Natural killer cell treated with Interleukin-12 subunit alpha and Interleukin-12 subunit beta and Interleukin-15 and Interleukin-18, amount 100 ng/mL, for 72 hours (primary cell): ENCODE results near the gene GSTM3. TPM values are rescaled to one million over a fixed set of nuclear protein-coding genes. Genes with fewer than 3 reads are reported as not detected.
"Not testable (repeated sequence)": the region's sequence is repeated elsewhere in the genome, so short reads cannot be mapped to it uniquely, and the experiment has no call there.

ENCODE experiments used
- ATAC-seq, 2 donors: fragments of 150-1000 bp; cut with Tn5 transposase in 1 of 2; sonication (Bioruptor Pico), chemical (Tn5 transposase) in 1 of 2; 2 replicates each; pipeline ENCODE4 v1.10.0; 2021
- DNase-seq: peaks from one replicate; pipeline ENCODE4 v3.0.0; 2022; ENCODE audit warnings: low spot score
- H3K27ac Mint-ChIP-seq, 2 donors: 1 replicate in 1 of 2; 2 replicates in 1 of 2; pipeline ENCODE4 v1.8.0; 2022; ENCODE audit warnings: mixed read lengths in 2 of 2, mild to moderate bottlenecking in 1 of 2, moderate library complexity in 1 of 2
- H3K27me3 Mint-ChIP-seq, 2 donors: 1 replicate in 1 of 2; 2 replicates in 1 of 2; pipeline ENCODE4 v1.8.0; 2022; ENCODE audit warnings: mixed read lengths in 2 of 2
- H3K36me3 Mint-ChIP-seq: one replicate; pipeline ENCODE4 v1.8.0; 2022; ENCODE audit warnings: mixed read lengths
- H3K4me1 Mint-ChIP-seq, 2 donors: 1 replicate in 1 of 2; 2 replicates in 1 of 2; pipeline ENCODE4 v1.8.0; 2022; ENCODE audit warnings: low read depth in 2 of 2, mixed read lengths in 2 of 2, mild to moderate bottlenecking in 1 of 2
- H3K4me3 Mint-ChIP-seq: one replicate; pipeline ENCODE4 v1.8.0; 2022; ENCODE audit warnings: mixed read lengths
- H3K9me3 Mint-ChIP-seq: 2 replicates; pipeline ENCODE4 v1.8.0; 2022; ENCODE audit warnings: mixed read lengths
- total RNA-seq, 2 donors: library from RNA; stranded (reverse); gene quantifications; one replicate each; pipeline ENCODE4 v1.2.3, GENCODE V29; 2022

The GSTM3 gene
- total RNA-seq, 2 donors from 2014 or later, result 2.3 to 4.0 TPM

GRCh38 chr1:109762039-109762585, 21.3 kb upstream of the GSTM3 start:
- H3K36me3 Mint-ChIP-seq, result no peaks in the 10 kb centered on the region
- H3K27ac Mint-ChIP-seq, result no peak overlapping the region
- DNase-seq, result peak; percentile 44
- H3K4me3 Mint-ChIP-seq, result no peak overlapping the region
- H3K27me3 Mint-ChIP-seq, result no peaks in the 10 kb centered on the region
- no peaks in the 10 kb centered on the region for H3K9me3 Mint-ChIP-seq
- ATAC-seq, result no peak
- H3K4me1 Mint-ChIP-seq, result no peaks in the 10 kb centered on the region

GRCh38 chr1:109761227-109762038, 20.6 kb upstream of the GSTM3 start:
- no peaks in the 10 kb centered on the region for H3K9me3 Mint-ChIP-seq
- H3K27me3 Mint-ChIP-seq, result no peaks in the 10 kb centered on the region
- H3K27ac Mint-ChIP-seq, result no peak overlapping the region
- ATAC-seq (no peak), DNase-seq (peak; percentile 51)
- no peaks in the 10 kb centered on the region for H3K36me3 Mint-ChIP-seq
- no peaks in the 10 kb centered on the region for H3K4me1 Mint-ChIP-seq
- no peak overlapping the region for H3K4me3 Mint-ChIP-seq

- no peaks in the 10 kb centered on the region for H3K36me3 Mint-ChIP-seq
- no peaks in the 10 kb centered on the region for H3K4me1 Mint-ChIP-seq
- no peaks in the 10 kb centered on the region for H3K9me3 Mint-ChIP-seq
- peak; percentile 41 for DNase-seq
- peak overlapping the region in 1 of 2 donors; percentile 59 for H3K27ac Mint-ChIP-seq
- H3K4me3 Mint-ChIP-seq, result no peak overlapping the region
- ATAC-seq, result no peak
- no peaks in the 10 kb centered on the region for H3K27me3 Mint-ChIP-seq
Measured at GRCh38 chr1:109760581-109761226, 19.9 kb upstream of the GSTM3 start.

- Mint-ChIP-seq H3K27me3 (no peaks in the 10 kb centered on the region), H3K4me3 (no peak overlapping the region), H3K27ac (no peak overlapping the region), H3K9me3 (no peaks in the 10 kb centered on the region), H3K4me1 (no peaks in the 10 kb centered on the region), H3K36me3 (no peaks in the 10 kb centered on the region)
- ATAC-seq (no peak), DNase-seq (peak; percentile 58)
Measured at GRCh38 chr1:109759513-109760334, 18.9 kb upstream of the GSTM3 start.

- no peaks in the 10 kb centered on the region for H3K4me1 Mint-ChIP-seq
- DNase-seq, result peak; percentile 16
- H3K27me3 Mint-ChIP-seq, result no peaks in the 10 kb centered on the region
- no peak for ATAC-seq
- H3K9me3 Mint-ChIP-seq, result no peaks in the 10 kb centered on the region
- H3K36me3 Mint-ChIP-seq, result no peaks in the 10 kb centered on the region
- no peak overlapping the region for H3K27ac Mint-ChIP-seq
- H3K4me3 Mint-ChIP-seq, result no peak overlapping the region
Measured at GRCh38 chr1:109757936-109758786, 17.3 kb upstream of the GSTM3 start.

- Mint-ChIP-seq H3K4me1 (no peaks in the 10 kb centered on the region), H3K4me3 (no peak overlapping the region), H3K27me3 (no peaks in the 10 kb centered on the region), H3K27ac (no peak overlapping the region), H3K36me3 (no peaks in the 10 kb centered on the region), H3K9me3 (no peaks in the 10 kb centered on the region)
- no peak for ATAC-seq
- DNase-seq, result peak; percentile 42
Measured at GRCh38 chr1:109756848-109757521, 16.1 kb upstream of the GSTM3 start.

GRCh38 chr1:109756325-109756724, 15.5 kb upstream of the GSTM3 start:
- ATAC-seq, H3K27ac Mint-ChIP-seq, H3K36me3 Mint-ChIP-seq, H3K4me1 Mint-ChIP-seq, H3K9me3 Mint-ChIP-seq, H3K4me3 Mint-ChIP-seq, H3K27me3 Mint-ChIP-seq: not testable (repeated sequence)
- peak; percentile 8 for DNase-seq

GRCh38 chr1:109754738-109755137, 13.9 kb upstream of the GSTM3 start:
- Mint-ChIP-seq H3K9me3 (no peaks in the 10 kb centered on the region), H3K36me3 (no peaks in the 10 kb centered on the region), H3K4me3 (no peak overlapping the region), H3K4me1 (no peaks in the 10 kb centered on the region), H3K27ac (no peak overlapping the region), H3K27me3 (peaks cover 0 to 6% of the 10 kb centered on the region in 2 donors)
- DNase-seq (peak; percentile 15), ATAC-seq (no peak)

GRCh38 chr1:109751531-109752260, 10.9 kb upstream of the GSTM3 start:
- no peaks in the 10 kb centered on the region for H3K9me3 Mint-ChIP-seq
- H3K4me1 Mint-ChIP-seq, result no peaks in the 10 kb centered on the region
- H3K36me3 Mint-ChIP-seq, result no peaks in the 10 kb centered on the region
- DNase-seq, result peak; percentile 54
- no peak overlapping the region for H3K27ac Mint-ChIP-seq
- ATAC-seq, result peak; percentile 32 to 59
- H3K4me3 Mint-ChIP-seq, result no peak overlapping the region
- H3K27me3 Mint-ChIP-seq, result peaks cover 9 to 12% of the 10 kb centered on the region in 2 donors

- H3K9me3 Mint-ChIP-seq, result no peaks in the 10 kb centered on the region
- ATAC-seq (no peak), DNase-seq (no peak)
- no peak overlapping the region for H3K4me3 Mint-ChIP-seq
- no peaks in the 10 kb centered on the region for H3K4me1 Mint-ChIP-seq
- H3K27ac Mint-ChIP-seq, result no peak overlapping the region
- H3K27me3 Mint-ChIP-seq, result peaks cover 9 to 15% of the 10 kb centered on the region in 2 donors
- H3K36me3 Mint-ChIP-seq, result no peaks in the 10 kb centered on the region
Measured at GRCh38 chr1:109750920-109751319, 10.1 kb upstream of the GSTM3 start.

- no peaks in the 10 kb centered on the region for H3K36me3 Mint-ChIP-seq
- H3K4me3 Mint-ChIP-seq, result no peak overlapping the region
- ATAC-seq (no peak), DNase-seq (no peak)
- peaks cover 14 to 15% of the 10 kb centered on the region in 2 donors for H3K27me3 Mint-ChIP-seq
- no peaks in the 10 kb centered on the region for H3K4me1 Mint-ChIP-seq
- H3K27ac Mint-ChIP-seq, result no peak overlapping the region
- no peaks in the 10 kb centered on the region for H3K9me3 Mint-ChIP-seq
Measured at GRCh38 chr1:109750241-109750882, 9.5 kb upstream of the GSTM3 start.

- no peaks in the 10 kb centered on the region for H3K4me1 Mint-ChIP-seq
Measured at GRCh38 chr1:109749221-109749620, 8.4 kb upstream of the GSTM3 start.

More at GRCh38 chr1:109749221-109749620, 8.4 kb upstream of the GSTM3 start:
- Mint-ChIP-seq H3K36me3 (no peaks in the 10 kb centered on the region), H3K27ac (no peak overlapping the region), H3K27me3 (peaks cover 20 to 21% of the 10 kb centered on the region in 2 donors), H3K9me3 (no peaks in the 10 kb centered on the region), H3K4me3 (no peak overlapping the region)
- DNase-seq, result no peak
- no peak for ATAC-seq
